H7 (cell line): ENCODE measurements around the gene MRPL53. TPM values are rescaled to one million over a fixed set of nuclear protein-coding genes. Genes with fewer than 3 reads are reported as not detected.

Experiments used
- DNase-seq: peaks from one replicate; pipeline ENCODE4 v3.0.0; 2012
- H3K27me3 ChIP-seq: 2 replicates; pipeline ENCODE4 v1.6.0; 2011; ENCODE audit warnings: mild to moderate bottlenecking, low read length; ENCODE audit not compliant: control insufficient read depth, insufficient read depth
- H3K36me3 ChIP-seq: replicated peaks from 2 replicates; pipeline ENCODE4 v1.5.1; 2011; ENCODE audit warnings: low read length; ENCODE audit not compliant: control insufficient read depth, insufficient read depth
- H3K4me3 ChIP-seq: 2 replicates; pipeline ENCODE4 v1.5.1; 2011; ENCODE audit warnings: low read depth, mild to moderate bottlenecking, control low read depth, low read length, moderate library complexity; ENCODE audit not compliant: insufficient read depth
- total RNA-seq: library from RNA; depleted of rRNA; stranded (reverse); fragments of >200 nt; shearing (Covaris generic); gene quantifications from 2 replicates; pipeline ENCODE4 v1.2.3, GENCODE V29; 2014; rRNA removed

Gene MRPL53
- 25.9 and 34.1 TPM in 2 replicates for total RNA-seq

- no peaks in the 10 kb centered on the region for H3K27me3 ChIP-seq
- peak; percentile 90 for DNase-seq
- peak within 1 kb of the TSS; percentile 87 for H3K4me3 ChIP-seq
- peaks cover 8% of the 10 kb centered on the region for H3K36me3 ChIP-seq
Measured at GRCh38 chr2:74472086-74472944, at the start of gene MRPL53. Gene MRPL53 (minus strand): TSS chr2:74472680. CDS start chr2:74472660, 20 bp downstream.

DNA sequence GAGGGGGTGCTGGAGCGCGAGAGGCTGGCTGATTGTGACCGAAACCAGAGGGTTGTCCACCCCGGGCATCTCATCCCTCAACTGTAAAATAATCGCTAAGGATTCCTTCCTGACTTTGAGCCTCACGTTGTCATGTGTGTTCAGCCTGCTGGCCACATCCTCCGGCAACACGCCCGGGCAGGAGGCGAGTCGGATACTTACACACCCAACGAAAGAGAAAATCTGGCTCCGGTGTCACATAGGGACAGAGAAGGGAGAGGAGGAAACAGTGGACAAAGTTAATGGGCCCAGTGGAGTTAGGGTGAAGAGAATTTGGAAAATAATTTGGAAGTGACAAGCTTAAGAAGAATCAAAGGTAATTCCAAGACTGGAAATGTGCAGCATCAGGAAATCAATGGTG lies 44.2 kb upstream of the MRPL53 start:
- H3K4me3 ChIP-seq, result no peak overlapping the region
- peaks cover 91% of the 10 kb centered on the region for H3K27me3 ChIP-seq
- DNase-seq, result no peak

DNA sequence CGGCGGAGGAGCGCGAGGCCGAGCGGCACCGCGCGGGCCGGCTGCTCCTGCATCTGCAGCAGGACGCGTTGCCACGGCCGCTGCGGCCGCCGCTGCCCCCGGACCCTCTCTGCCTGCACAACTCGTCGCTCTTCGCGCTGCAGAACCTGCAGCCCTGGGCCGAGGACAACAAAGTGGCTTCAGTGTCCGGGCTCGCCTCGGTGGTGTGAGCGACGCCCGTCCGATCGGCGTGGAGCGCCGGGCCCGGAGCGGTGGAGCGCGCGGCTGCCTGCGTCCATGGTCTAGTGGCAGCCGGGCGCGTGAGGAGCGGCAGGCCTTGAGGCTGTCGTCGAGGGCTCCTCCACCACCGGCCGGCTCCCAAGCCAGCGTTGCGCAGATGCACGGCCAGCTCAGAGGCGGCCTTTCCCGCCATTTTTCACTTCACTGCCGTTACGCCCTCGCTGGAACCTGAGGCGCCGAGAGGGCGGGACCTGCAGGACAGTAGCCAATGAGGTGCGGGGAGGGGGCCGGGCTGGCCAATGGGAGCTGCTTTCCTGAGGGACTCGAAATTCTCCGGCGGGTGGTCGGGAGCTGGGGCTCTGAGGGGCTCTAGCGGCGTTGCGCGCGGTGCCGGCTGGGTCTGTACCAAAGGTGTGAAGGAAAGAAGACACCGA lies 43.6 kb upstream of the MRPL53 start:
- Histone ChIP-seq H3K27me3 (peaks cover 94% of the 10 kb centered on the region), H3K4me3 (peak overlapping the region; percentile 34), H3K36me3 (no peaks in the 10 kb centered on the region)
- DNase-seq, result peak; percentile 98

More for the DNA sequence above, 44.2 kb upstream of the MRPL53 start:
- no peaks in the 10 kb centered on the region for H3K36me3 ChIP-seq

DNA sequence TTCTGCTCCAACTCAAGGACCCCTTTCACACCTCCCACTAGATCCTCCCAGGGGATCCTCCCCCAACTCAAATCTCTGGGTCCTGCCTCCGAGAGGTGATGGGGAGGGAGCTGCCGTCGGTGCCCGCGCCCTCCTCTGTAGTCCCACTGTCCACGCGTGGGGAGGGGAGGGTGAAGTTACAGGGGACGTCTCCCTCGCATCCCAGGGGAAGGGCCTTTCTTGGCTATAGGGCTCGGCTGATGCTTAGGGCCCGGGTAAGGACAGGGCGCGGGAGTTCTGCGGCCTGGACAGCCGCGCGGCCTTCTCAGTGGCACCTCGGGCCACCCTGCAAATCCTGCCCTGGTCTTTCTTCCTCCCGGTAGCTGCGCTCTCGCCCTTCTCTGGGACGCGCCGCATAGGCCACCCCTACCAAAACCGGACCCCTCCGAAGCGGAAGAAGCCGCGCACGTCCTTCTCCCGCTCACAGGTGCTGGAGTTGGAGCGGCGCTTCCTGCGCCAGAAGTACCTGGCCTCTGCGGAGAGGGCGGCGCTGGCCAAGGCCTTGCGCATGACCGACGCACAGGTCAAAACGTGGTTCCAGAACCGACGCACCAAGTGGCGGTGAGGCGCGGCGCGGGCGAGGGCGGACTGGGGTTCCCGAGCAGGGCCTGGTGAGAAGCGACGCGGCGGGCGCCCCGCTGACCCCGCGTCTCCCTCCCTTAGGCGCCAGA lies 42.9 kb upstream of the MRPL53 start:
- peak overlapping the region; percentile 34 for H3K4me3 ChIP-seq
- DNase-seq, result peak; percentile 85
- H3K27me3 ChIP-seq, result peaks cover 97% of the 10 kb centered on the region
- H3K36me3 ChIP-seq, result no peaks in the 10 kb centered on the region

DNA sequence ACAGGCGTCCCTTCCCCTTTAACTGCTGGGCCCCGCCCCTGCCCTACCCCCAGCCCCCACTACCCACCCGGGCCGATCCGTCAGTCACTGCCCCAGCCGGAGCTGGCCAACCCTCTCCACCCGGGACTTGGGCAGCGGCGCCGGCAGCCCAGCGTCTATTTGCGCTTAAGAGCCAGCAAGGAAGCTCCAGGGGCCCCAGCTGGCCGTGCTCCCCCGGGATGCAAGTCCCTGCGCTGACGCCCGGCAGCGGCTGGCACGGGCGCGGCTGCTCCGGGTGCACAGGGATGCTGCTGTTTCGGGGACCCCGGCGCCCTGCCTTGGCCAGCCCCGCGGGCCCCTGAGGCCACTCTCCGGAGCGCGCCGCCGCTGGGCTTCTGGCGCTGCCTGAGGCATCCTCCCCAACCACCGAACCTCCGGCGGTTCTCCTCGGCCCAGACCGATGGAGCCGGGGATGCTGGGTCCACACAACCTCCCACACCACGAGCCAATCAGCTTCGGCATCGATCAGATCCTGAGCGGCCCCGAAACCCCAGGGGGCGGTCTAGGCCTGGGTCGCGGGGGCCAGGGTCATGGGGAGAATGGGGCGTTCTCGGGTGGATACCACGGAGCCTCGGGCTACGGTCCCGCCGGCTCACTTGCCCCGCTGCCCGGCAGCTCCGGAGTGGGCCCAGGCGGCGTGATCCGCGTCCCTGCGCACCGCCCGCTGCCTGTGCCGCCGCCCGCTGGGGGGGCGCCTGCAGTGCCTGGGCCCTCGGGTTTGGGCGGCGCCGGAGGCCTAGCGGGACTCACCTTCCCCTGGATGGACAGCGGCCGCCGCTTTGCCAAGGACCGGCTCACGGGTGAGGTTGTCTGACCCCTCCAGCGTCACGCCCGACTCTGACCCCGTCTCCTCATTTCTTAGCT lies 42.1 kb upstream of the MRPL53 start, which contains the start of gene TLX2:
Gene TLX2, plus strand, starts transcription at position 83 of the 903 bp plus-strand sequence. Its CDS starts 357 bp downstream, at position 440.
- Histone ChIP-seq H3K36me3 (no peaks in the 10 kb centered on the region), H3K4me3 (peak within 1 kb of the TSS; percentile 34), H3K27me3 (peaks cover 97% of the 10 kb centered on the region)
- peak; percentile 87 for DNase-seq

DNA sequence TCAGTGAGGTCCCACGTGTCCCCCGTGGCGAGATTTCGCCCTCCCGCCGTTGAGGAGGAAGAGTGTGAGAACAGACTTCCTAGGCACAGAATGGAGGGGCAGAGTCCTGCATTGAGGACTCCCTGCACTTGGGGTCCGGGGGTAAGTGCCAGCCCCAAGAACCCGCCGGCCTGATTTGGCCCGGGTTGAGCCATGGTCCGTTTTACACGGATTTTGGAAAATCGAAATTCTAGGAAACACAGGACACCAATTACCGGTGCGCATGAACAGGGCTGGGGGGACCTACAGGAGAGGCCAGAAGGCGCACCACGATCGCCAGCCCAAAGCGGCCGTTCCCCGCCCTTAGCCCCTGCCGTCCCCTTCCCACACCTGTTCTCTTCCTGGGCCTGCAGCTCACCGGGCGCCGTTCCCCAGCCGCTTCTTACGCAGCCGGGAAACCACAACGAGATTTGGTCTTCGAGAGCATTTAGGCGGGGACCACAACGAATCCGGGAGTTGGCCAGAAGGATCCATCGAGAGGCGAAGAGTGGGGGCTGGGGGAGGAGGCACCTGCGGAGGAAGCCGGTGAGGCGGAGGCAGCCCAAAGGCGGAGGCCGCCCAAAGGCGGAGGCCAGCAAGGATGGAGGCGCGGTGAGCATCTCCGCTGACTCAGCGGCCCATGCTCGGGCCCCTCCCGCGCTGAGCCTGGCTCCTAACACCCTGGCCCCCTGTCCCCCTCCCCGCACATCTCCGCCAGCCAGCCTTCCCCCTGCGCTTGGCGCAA lies 41.3 kb upstream of the MRPL53 start:
- DNase-seq, result peak; percentile 84
- H3K4me3 ChIP-seq, result peak overlapping the region; percentile 34; the same call in 1 of the 2 replicates
- peaks cover 97% of the 10 kb centered on the region for H3K27me3 ChIP-seq
- no peaks in the 10 kb centered on the region for H3K36me3 ChIP-seq

- Histone ChIP-seq H3K4me3 (peak overlapping the region; percentile 6; the same call in 1 of the 2 replicates), H3K36me3 (no peaks in the 10 kb centered on the region), H3K27me3 (peaks cover 96% of the 10 kb centered on the region)
- DNase-seq, result peak; percentile 90
Measured at GRCh38 chr2:74512744-74513604, 40.5 kb upstream of the MRPL53 start.

- H3K36me3 ChIP-seq, result no peaks in the 10 kb centered on the region; the same call in 1 of the 2 replicates
- no peak overlapping the region for H3K4me3 ChIP-seq
- DNase-seq, result no peak
- H3K27me3 ChIP-seq, result peaks cover 81% of the 10 kb centered on the region
Measured at GRCh38 chr2:74511104-74511989, 38.9 kb upstream of the MRPL53 start.

GRCh38 chr2:74510272-74510671 lies 37.8 kb upstream of the MRPL53 start:
- no peak overlapping the region for H3K4me3 ChIP-seq
- peaks cover 1% of the 10 kb centered on the region for H3K36me3 ChIP-seq
- H3K27me3 ChIP-seq, result peaks cover 76% of the 10 kb centered on the region
- no peak for DNase-seq

DNA sequence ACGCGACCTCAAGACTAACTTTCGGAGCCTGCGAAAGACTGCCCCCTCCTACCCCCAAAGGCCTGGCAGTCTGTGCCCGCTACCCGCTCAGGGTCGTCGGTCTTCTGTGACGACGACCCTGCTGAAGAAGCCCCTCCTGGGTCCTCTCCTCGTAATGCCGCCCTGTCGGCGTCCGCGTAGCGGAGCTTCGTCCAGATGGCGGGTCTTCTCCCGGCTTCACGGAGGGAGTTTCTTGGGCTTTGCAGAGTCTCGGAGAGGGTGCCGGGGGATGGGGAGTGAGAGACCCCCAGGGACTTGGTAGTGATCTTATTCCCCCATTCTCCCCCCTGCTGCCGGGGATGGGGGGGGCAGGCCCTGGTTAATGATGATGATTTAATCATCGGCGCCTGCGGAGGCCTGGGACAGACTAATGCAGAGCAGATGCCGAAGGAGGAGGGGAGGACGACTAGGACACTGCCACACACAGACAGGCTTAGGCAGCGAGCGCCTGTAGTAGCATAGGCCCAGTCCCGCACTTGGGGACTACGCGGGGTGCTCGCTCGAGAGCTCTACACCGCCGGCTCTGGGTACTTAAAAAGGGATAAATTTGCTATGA lies 35.5 kb upstream of the MRPL53 start:
- peaks cover 74% of the 10 kb centered on the region for H3K27me3 ChIP-seq
- H3K36me3 ChIP-seq, result peaks cover 1% of the 10 kb centered on the region
- DNase-seq, result peak; percentile 69
- H3K4me3 ChIP-seq, result peak overlapping the region; percentile 91

DNA sequence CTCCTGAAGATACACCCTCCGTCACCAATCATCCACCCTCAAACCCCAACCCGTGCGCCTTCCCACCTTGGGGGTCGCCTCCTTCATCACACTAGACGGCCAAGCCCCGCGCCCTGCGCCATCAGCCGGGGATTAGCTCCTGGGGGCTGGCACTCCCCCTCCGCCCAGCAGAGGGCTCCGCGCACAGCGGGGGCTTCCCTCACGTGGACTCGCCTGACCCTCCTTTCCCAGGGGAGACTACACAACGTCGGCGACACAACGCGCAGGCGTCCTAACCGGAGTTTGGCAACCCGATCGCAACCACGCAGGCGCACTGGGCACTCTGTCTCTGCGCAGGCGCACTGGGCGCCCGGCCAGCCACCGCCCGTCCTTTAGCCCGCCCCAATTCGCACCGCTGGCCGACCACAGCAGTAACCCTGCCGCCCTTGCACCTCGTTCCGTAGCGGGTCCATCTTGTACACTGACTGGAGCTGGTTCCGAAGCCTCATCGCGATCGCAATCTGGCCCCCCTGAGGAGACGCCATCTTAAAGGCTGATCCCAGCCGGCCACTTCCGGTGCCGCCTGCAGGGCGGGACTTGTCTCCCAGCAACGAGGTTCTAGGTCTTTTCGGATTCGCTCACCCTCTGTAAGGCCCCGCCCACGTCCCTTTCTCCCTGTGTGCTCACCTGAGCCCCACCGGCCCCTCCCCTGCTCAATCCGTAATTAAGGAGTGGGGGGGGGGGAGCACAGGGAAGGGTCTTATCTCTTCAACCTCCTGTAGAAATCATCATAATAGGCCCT lies 34.9 kb upstream of the MRPL53 start, which contains the start of gene PCGF1:
Gene PCGF1, minus strand, starts transcription at position 551 of the 781 bp plus-strand sequence. Its CDS starts 27 bp downstream, at position 524.
- H3K27me3 ChIP-seq, result peaks cover 74% of the 10 kb centered on the region
- H3K36me3 ChIP-seq, result peaks cover 1% of the 10 kb centered on the region
- peak; percentile 99 for DNase-seq
- peak within 1 kb of the TSS; percentile 91 for H3K4me3 ChIP-seq
